Fibroblast of mammary gland (primary cell): Measurements from ENCODE around the gene RPS6KA4.

Experiments used
- DNase-seq: peaks from one replicate; pipeline ENCODE4 v3.0.0-alpha.2; 2010; ENCODE audit warnings: low read depth
- H3K4me3 ChIP-seq: 2 replicates; pipeline ENCODE4 v1.5.1; 2011; ENCODE audit warnings: low read depth, mild to moderate bottlenecking, low read length, moderate library complexity; ENCODE audit not compliant: control insufficient read depth
- TF ChIP-seq, protein P1 (sequence below): conservative IDR thresholded peaks from 2 replicates; pipeline ENCODE4 v1.5.1; 2011; ENCODE audit warnings: low read depth, low read length, inconsistent platforms; ENCODE audit not compliant: control insufficient read depth, insufficient read depth

RPS6KA4 gene

DNA sequence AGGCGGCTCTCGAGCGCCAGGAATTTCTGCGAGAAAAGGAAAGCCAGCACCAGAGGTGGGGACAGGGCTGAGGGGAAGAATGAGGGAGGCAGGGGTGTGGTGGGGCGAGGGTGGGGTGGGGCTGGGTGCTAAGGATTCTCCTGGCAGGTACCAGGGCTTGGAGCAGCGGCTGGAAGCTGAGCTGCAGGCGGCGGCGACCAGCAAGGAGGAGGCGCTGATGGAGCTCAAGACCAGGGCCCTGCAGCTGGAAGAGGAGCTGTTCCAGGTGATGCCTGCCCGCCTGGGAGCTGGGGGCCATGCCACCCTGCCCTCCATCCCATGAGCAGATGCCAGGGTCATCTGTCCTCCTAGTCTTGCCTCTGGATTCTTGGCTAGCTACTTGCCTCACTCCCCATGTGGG lies 9.6 kb upstream of the RPS6KA4 start:
- no peak for DNase-seq
- TF ChIP-seq, protein P1, sequence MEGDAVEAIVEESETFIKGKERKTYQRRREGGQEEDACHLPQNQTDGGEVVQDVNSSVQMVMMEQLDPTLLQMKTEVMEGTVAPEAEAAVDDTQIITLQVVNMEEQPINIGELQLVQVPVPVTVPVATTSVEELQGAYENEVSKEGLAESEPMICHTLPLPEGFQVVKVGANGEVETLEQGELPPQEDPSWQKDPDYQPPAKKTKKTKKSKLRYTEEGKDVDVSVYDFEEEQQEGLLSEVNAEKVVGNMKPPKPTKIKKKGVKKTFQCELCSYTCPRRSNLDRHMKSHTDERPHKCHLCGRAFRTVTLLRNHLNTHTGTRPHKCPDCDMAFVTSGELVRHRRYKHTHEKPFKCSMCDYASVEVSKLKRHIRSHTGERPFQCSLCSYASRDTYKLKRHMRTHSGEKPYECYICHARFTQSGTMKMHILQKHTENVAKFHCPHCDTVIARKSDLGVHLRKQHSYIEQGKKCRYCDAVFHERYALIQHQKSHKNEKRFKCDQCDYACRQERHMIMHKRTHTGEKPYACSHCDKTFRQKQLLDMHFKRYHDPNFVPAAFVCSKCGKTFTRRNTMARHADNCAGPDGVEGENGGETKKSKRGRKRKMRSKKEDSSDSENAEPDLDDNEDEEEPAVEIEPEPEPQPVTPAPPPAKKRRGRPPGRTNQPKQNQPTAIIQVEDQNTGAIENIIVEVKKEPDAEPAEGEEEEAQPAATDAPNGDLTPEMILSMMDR: no peak
- H3K4me3 ChIP-seq: no peak overlapping the region

DNA sequence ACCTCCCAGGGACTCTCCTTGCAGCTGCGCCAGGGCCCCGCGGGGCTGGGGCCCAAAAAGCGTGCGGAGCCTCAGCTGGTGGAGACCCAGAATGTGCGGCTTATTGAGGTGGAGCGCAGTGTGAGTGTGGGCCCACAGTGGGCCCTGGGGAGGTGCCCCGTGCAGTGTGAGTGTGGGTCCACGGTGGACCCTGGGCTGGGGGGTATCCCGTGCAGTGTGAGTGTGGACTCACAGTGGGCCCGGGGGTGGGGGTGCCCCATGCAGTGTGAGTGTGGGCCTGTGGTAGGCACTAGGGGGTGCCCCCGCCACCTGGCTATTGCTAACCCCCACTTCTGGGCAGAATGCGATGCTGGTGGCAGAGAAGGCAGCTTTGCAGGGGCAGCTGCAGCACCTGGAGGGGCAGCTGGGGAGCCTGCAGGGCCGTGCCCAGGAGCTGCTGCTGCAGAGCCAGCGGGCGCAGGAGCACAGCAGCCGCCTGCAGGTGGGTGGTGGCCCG lies 7.8 kb upstream of the RPS6KA4 start:
- H3K4me3 ChIP-seq: no peak overlapping the region
- DNase-seq: no peak
- TF ChIP-seq, protein P1: no peak

DNA sequence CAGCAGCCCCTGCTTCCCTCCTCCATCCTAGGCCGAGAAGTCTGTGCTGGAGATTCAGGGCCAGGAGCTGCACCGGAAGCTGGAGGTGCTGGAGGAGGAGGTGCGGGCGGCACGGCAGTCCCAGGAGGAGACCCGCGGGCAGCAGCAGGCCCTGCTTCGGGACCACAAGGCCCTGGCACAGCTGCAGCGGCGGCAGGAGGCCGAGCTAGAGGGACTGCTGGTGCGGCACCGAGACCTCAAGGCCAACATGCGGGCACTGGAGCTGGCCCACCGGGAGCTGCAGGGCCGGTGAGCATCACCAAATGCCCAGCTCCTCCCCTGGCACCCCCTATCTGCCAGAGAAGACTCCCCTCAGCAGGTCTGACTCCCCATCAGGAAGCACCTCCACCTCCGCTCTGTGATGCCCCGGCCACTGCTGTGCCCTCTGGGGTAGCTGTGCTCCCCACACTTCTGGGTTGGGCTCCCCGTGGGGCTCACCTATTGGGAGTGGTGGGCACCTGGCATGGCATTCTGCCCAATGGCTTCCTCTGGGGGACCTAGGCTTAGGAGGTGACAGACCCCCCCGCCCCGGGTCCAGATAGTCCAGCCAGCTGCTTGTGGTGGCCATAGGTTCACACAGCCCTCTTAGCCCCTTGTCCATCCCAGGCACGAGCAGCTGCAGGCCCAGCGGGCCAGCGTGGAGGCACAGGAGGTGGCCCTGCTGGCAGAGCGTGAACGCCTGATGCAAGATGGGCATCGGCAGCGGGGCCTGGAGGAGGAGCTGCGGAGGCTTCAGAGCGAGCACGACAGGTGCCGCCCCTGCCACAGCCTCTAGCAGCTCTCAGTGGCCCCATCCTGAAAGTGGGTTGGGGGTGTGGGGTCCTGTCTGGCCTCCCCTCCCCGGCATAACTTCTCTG lies 6.6 kb upstream of the RPS6KA4 start:
- no peak for DNase-seq
- TF ChIP-seq, protein P1: no peak
- no peak overlapping the region for H3K4me3 ChIP-seq

DNA sequence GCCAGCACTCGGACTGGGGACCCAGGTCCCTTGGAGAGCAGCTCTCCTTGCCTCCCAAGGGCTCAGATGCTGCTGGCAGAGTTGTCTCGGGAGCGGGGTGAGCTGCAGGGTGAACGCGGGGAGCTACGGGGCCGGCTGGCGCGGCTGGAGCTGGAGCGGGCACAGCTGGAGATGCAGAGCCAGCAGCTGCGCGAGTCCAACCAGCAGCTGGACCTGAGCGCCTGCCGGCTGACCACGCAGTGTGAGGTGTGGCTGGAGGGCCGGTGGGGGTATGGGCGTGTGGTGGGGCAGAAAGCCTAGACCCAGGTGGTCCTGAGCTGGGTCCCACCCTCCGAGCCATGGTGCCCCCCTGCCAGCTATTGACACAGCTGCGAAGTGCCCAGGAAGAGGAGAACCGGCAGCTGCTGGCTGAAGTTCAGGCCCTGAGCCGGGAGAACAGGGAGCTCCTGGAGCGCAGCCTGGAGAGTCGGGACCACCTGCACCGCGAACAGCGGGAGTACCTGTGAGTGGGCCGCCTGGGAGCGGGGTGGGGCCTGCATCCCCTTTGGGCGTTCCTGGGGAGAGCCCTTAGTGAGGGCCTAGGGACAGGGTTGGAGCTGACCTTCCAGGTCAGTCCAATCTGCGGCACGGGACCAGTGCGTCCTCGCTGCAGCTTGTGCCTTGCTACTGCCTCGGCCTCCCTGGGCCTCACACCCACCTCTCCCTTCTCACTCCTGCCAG lies 5.8 kb upstream of the RPS6KA4 start:
- no peak for DNase-seq
- no peak overlapping the region for H3K4me3 ChIP-seq
- TF ChIP-seq, protein P1: no peak

DNA sequence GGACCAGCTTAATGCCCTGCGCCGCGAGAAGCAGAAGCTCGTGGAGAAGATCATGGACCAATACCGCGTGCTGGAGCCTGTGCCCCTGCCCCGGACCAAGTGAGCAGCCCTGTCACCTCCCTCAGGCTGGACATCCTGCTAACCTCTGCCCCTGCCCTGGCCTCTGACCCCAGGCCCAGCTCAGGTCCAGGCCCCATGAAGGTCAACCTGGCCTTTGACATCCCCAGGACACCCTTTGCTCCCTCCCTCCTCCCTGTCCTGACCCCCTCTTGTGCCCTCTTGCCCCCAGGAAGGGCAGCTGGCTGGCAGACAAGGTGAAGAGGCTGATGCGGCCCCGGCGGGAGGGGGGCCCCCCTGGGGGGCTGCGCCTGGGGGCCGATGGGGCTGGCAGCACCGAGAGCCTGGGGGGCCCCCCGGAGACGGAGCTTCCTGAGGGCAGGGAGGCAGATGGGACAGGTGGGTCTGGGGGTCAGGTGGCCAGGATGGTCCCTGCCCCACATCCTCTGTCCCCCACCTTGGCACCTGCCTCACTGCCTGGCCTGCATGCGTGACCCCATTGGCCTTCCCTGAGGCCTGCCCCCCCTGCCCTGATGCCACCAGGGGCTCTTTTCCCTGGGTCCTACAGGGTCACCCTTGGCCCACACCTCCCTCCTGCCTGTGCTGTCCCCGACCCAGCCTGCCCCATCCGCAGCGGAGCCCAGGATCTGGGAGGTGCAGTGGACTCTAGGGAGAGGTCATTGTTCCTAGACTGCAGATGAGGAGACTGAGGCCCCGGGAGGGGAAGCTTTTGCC lies 5.1 kb upstream of the RPS6KA4 start:
- DNase-seq: no peak
- no peak overlapping the region for H3K4me3 ChIP-seq
- TF ChIP-seq, protein P1: no peak
